Measurements from ENCODE around the gene NFIA. TPM values are rescaled to one million over a fixed set of nuclear protein-coding genes. Genes with fewer than 3 reads are reported as not detected.

NFIA gene
- total and polyA plus RNA-seq, 9 of the 15 experiments (the other 6 are each of a cell fraction or from before 2014, with no cell fraction given), result 5.3 to 24.9 (median 9.8) TPM

- no TSS peak for BruUV-seq (replicated peaks)
- DNase-seq (ENCODE audit: extremely low read depth in 1 of 4, low spot score in 3 of 4) (no peak), ATAC-seq (no peak), FAIRE-seq (no peak)
- 70% methylated on average over 4 of the region's 4 CpGs for WGBS (ENCODE audit: insufficient coverage, low coverage, missing lambda C conversion rate)
- Histone ChIP-seq H3K9me1 (ENCODE audit: control insufficient read depth, insufficient read depth, low read length) (no peaks in the 10 kb centered on the region), H2AFZ (ENCODE audit: low read depth, low read length) (no peak overlapping the region), H3K27ac (ENCODE audit: extremely low read depth, low read depth, low read length) (no peak overlapping the region), H3K4me3 (no peak overlapping the region), H3K4me2 (ENCODE audit: insufficient read depth, low read length) (no peak overlapping the region), H3K9me3 (replicated peaks; ENCODE audit: control insufficient read depth, insufficient read depth, low read depth, low read length) (no peaks in the 10 kb centered on the region), H3K79me2 (ENCODE audit: control insufficient read depth, insufficient read depth, low read length) (peaks cover 100% of the 10 kb centered on the region), H3K9ac (ENCODE audit: insufficient read depth in 1 of 2, low read depth in 2 of 2, low read length in 2 of 2) (no peak overlapping the region), H3K4me1 (replicated peaks in 1 of 2; ENCODE audit: control insufficient read depth in 2 of 2, insufficient read depth in 2 of 2, low read length in 2 of 2) (peaks cover 3 to 11% of the 10 kb centered on the region in 2 experiments; a peak in 4 of 5 replicates), H3K27me3 (ENCODE audit: control insufficient read depth in 2 of 2, insufficient read depth in 2 of 2, low read length in 2 of 2) (no peaks in the 10 kb centered on the region), H4K20me1 (replicated peaks; ENCODE audit: control insufficient read depth, insufficient read depth, low read length) (peaks cover 6% of the 10 kb centered on the region; the same call in 1 of the 2 replicates), H3K36me3 (ENCODE audit: control insufficient read depth, insufficient read depth, low read length) (peaks cover 52% of the 10 kb centered on the region)
- intact Hi-C loops (cut with micrococcal nuclease) (loop anchor here (10.0 kb wide), 1 partner anchor 115 kb away; no protein-coding TSS in a partner anchor), in situ Hi-C loops (cut with MboI) (no loop called here)
- CTCF ChIA-PET (ENCODE audit: low intra/inter-chr PET ratio), result no interaction called here
- POLR2A ChIA-PET, result interaction anchor here (1.0 to 2.2 kb wide), 2 partner anchors 10 to 11 kb away, joined by 3 to 7 read pairs; no protein-coding TSS in a partner anchor
- TF ChIP-seq NFE2L1 (tag; IDR thresholded peaks at IDR 0.05; ENCODE audit: borderline replicate concordance, low read depth) (no peak), SAFB2 (IDR thresholded peaks at IDR 0.05; ENCODE audit: borderline replicate concordance, low read depth, low read length, severe bottlenecking) (no peak), TRIM28 (IDR thresholded peaks at IDR 0.05) (no peak), TFAM (CRISPR knock-in tag; conservative IDR thresholded peaks at IDR 0.05) (no peak), MITF (IDR thresholded peaks at IDR 0.05) (no peak), NRF1 (conservative IDR thresholded peaks at IDR 0.05 in 1 of 2, IDR thresholded peaks at IDR 0.05 in 1 of 2) (no peak), SMAD3 (CRISPR knock-in tag; conservative IDR thresholded peaks at IDR 0.05) (no peak), ATF1 (CRISPR knock-in tag; IDR thresholded peaks at IDR 0.05) (no peak), ATF1 (tag; IDR thresholded peaks at IDR 0.05) (no peak), SP2 (IDR thresholded peaks at IDR 0.05; ENCODE audit: extremely low read depth, low read depth, low read length, poor library complexity, severe bottlenecking) (no peak), NR2F6 (CRISPR knock-in tag; IDR thresholded peaks at IDR 0.05) (no peak), RERE (CRISPR knock-in tag; IDR thresholded peaks at IDR 0.05; ENCODE audit: borderline replicate concordance) (no peak), ETS1 (conservative IDR thresholded peaks at IDR 0.05; ENCODE audit: control insufficient read depth, low read depth, low read length) (no peak), NFE2 (IDR thresholded peaks at IDR 0.05; ENCODE audit: low read depth) (no peak), ZNF217 (CRISPR knock-in tag; IDR thresholded peaks at IDR 0.05) (no peak)
Measured at GRCh38 chr1:61089338-61089737, 7.0 kb downstream of the NFIA start.
